Stimulated activated CD4-positive, alpha-beta T cell treated with anti-CD3 and anti-CD28 coated beads, Interleukin-4, amount 100 ng/mL, for 24 hours (primary cell): ENCODE results near the gene SMIM10L1.
A peak's percentile ranks its signal among the peaks of the same experiment; 100 is the strongest.

Source experiments
- DNase-seq: peaks from one replicate; pipeline ENCODE4 v3.0.0-alpha.2; 2020

SMIM10L1 gene

GRCh38 chr12:11171145-11171968 lies at the start of gene SMIM10L1:
Gene SMIM10L1 (plus strand): TSS chr12:11171194. CDS start chr12:11171357, 163 bp downstream.
- DNase-seq, result peak; percentile 91

GRCh38 chr12:11130382-11130781 lies 40.6 kb upstream of the SMIM10L1 start:
- no peak for DNase-seq

- DNase-seq, result no peak
These were observed 40.0 kb upstream of the SMIM10L1 start for GRCh38 chr12:11130999-11131398.

GRCh38 chr12:11133162-11133561 lies 37.8 kb upstream of the SMIM10L1 start:
- no peak for DNase-seq

- DNase-seq, result no peak
These were observed 37.2 kb upstream of the SMIM10L1 start for GRCh38 chr12:11133816-11134215.

GRCh38 chr12:11134305-11134704 lies 36.7 kb upstream of the SMIM10L1 start, which contains the start of gene TAS2R30:
Gene TAS2R30 (minus strand): TSS chr12:11134644. CDS start chr12:11134244, 400 bp downstream.
- no peak for DNase-seq

- no peak for DNase-seq
These were observed 34.9 kb upstream of the SMIM10L1 start for GRCh38 chr12:11136075-11136474.

- DNase-seq, result no peak
These were observed 27.6 kb upstream of the SMIM10L1 start for GRCh38 chr12:11143352-11143751.

- DNase-seq, result no peak
These were observed 26.7 kb upstream of the SMIM10L1 start for GRCh38 chr12:11144297-11144696.

GRCh38 chr12:11147420-11147819 lies 23.6 kb upstream of the SMIM10L1 start:
- DNase-seq, result no peak

GRCh38 chr12:11150832-11151231 lies 20.2 kb upstream of the SMIM10L1 start:
- DNase-seq, result no peak

- no peak for DNase-seq
These were observed 18.3 kb upstream of the SMIM10L1 start for GRCh38 chr12:11152725-11153124.

- no peak for DNase-seq
These were observed 16.5 kb upstream of the SMIM10L1 start for GRCh38 chr12:11154400-11154925.

- no peak for DNase-seq
These were observed 12.0 kb upstream of the SMIM10L1 start for GRCh38 chr12:11158885-11159444.

GRCh38 chr12:11162502-11162901 lies 8.5 kb upstream of the SMIM10L1 start:
- DNase-seq, result no peak

- DNase-seq, result no peak
These were observed 6.6 kb upstream of the SMIM10L1 start for GRCh38 chr12:11164384-11164783.

GRCh38 chr12:11166300-11166699 lies 4.7 kb upstream of the SMIM10L1 start:
- no peak for DNase-seq

GRCh38 chr12:11170810-11171144 lies 217 bp upstream of the SMIM10L1 start:
- DNase-seq, result no peak

GRCh38 chr12:11171969-11172675 lies 1.1 kb downstream of the SMIM10L1 start:
- no peak for DNase-seq

GRCh38 chr12:11174022-11174421 lies 3.0 kb downstream of the SMIM10L1 start:
- no peak for DNase-seq

GRCh38 chr12:11178250-11178649 lies 7.3 kb downstream of the SMIM10L1 start:
- DNase-seq, result no peak

GRCh38 chr12:11182529-11182928 lies 11.5 kb downstream of the SMIM10L1 start:
- no peak for DNase-seq

GRCh38 chr12:11183011-11183410 lies 12.0 kb downstream of the SMIM10L1 start:
- DNase-seq, result no peak

- no peak for DNase-seq
These were observed 15.8 kb downstream of the SMIM10L1 start, which contains the start of gene TAS2R42 for GRCh38 chr12:11186837-11187236. Gene TAS2R42 (minus strand): TSS chr12:11186937. CDS start chr12:11186937, 0 bp downstream.
